Activated CD8-positive, alpha-beta memory T cell treated with anti-CD3 and anti-CD28 coated beads for 36 hours (primary cell): ENCODE data around the gene GNA15. TPM values are rescaled to one million over a fixed set of nuclear protein-coding genes. Genes with fewer than 3 reads are reported as not detected.

ENCODE experiments used
- CTCF ChIA-PET: fragments of 350-600 bp; sonication (Branson Sonifier 250); formaldehyde crosslinking; loops from one replicate; lab custom pipeline; 2021; ENCODE audit warnings: antibody characterized with exemption; lab: Charles Lee
- POLR2A ChIA-PET: fragments of 350-600 bp; sonication (Branson Sonifier 250); formaldehyde crosslinking; loops from one replicate; lab custom pipeline; 2021; ENCODE audit warnings: antibody characterized with exemption; lab: Charles Lee
- total RNA-seq, 2 experiments: library from RNA; stranded (reverse); gene quantifications; one replicate each; pipeline ENCODE4 v1.2.3, GENCODE V29; 2021

The GNA15 gene
- total RNA-seq, 2 experiments from 2014 or later: 2.9 to 3.2 TPM

GRCh38 chr19:3117716-3118115, 18.1 kb upstream of the GNA15 start:
- ChIA-PET CTCF (no interaction called here), POLR2A (no interaction called here)

- CTCF ChIA-PET: no interaction called here
- POLR2A ChIA-PET: no interaction called here
These were observed 17.4 kb upstream of the GNA15 start for GRCh38 chr19:3118232-3119070.

- POLR2A ChIA-PET: no interaction called here
These were observed 16.7 kb upstream of the GNA15 start for GRCh38 chr19:3119071-3119595.

GRCh38 chr19:3119693-3120380, 16.0 kb upstream of the GNA15 start:
- CTCF ChIA-PET: interaction anchor here (0.6 kb wide), 1 partner anchor 272 kb away, joined by 3 read pairs; no protein-coding TSS in a partner anchor

More at GRCh38 chr19:3119071-3119595, 16.7 kb upstream of the GNA15 start:
- CTCF ChIA-PET: interaction anchor here (0.6 kb wide), 1 partner anchor 273 kb away, joined by 3 read pairs; no protein-coding TSS in a partner anchor

GRCh38 chr19:3120611-3121276, 15.1 kb upstream of the GNA15 start:
- CTCF ChIA-PET: no interaction called here
- POLR2A ChIA-PET: no interaction called here

More at GRCh38 chr19:3119693-3120380, 16.0 kb upstream of the GNA15 start:
- POLR2A ChIA-PET: no interaction called here

- POLR2A ChIA-PET: no interaction called here
These were observed 14.4 kb upstream of the GNA15 start for GRCh38 chr19:3121396-3121795.

GRCh38 chr19:3121821-3122511, 13.9 kb upstream of the GNA15 start:
- CTCF ChIA-PET: no interaction called here
- POLR2A ChIA-PET: no interaction called here

More at GRCh38 chr19:3121396-3121795, 14.4 kb upstream of the GNA15 start:
- CTCF ChIA-PET: no interaction called here

- ChIA-PET POLR2A (no interaction called here), CTCF (no interaction called here)
These were observed 13.3 kb upstream of the GNA15 start for GRCh38 chr19:3122512-3122870.

- POLR2A ChIA-PET: no interaction called here
- CTCF ChIA-PET: no interaction called here
These were observed 12.6 kb upstream of the GNA15 start for GRCh38 chr19:3123088-3123721.

GRCh38 chr19:3123956-3124355, 11.9 kb upstream of the GNA15 start:
- POLR2A ChIA-PET: no interaction called here
- CTCF ChIA-PET: interaction anchor here (0.6 to 0.8 kb wide), 3 partner anchors 15 to 304 kb away, joined by 3 read pairs; no protein-coding TSS in a partner anchor

- ChIA-PET POLR2A (no interaction called here), CTCF (interaction anchor here (0.8 to 2.4 kb wide), 6 partner anchors 16 to 162 kb away, joined by 3 to 10 read pairs (median 3); no protein-coding TSS in a partner anchor)
These were observed 11.2 kb upstream of the GNA15 start for GRCh38 chr19:3124630-3125029.

- POLR2A ChIA-PET: no interaction called here
- CTCF ChIA-PET: interaction anchor here (0.6 to 2.4 kb wide), 14 partner anchors 9 to 738 kb away, joined by 3 to 10 read pairs (median 3); no protein-coding TSS in a partner anchor
These were observed 9.8 kb upstream of the GNA15 start for GRCh38 chr19:3125900-3126524.

- ChIA-PET CTCF (interaction anchor here (0.9 to 2.8 kb wide), 7 partner anchors 14 to 54 kb away, joined by 3 to 10 read pairs (median 4); no protein-coding TSS in a partner anchor), POLR2A (interaction anchor here (0.7 kb wide), 1 partner anchor 13 kb away, joined by 7 read pairs; no protein-coding TSS in a partner anchor)
These were observed 6.7 kb upstream of the GNA15 start for GRCh38 chr19:3129112-3129511.

- ChIA-PET CTCF (interaction anchor here (0.7 to 2.8 kb wide), 5 partner anchors 8 to 205 kb away, joined by 3 to 10 read pairs (median 5); no protein-coding TSS in a partner anchor), POLR2A (interaction anchor here (0.6 kb wide), 1 partner anchor 71 kb away, joined by 9 read pairs; no protein-coding TSS in a partner anchor)
These were observed 4.7 kb upstream of the GNA15 start for GRCh38 chr19:3131168-3131567.

- ChIA-PET POLR2A (no interaction called here), CTCF (interaction anchor here (1.0 to 2.2 kb wide), 4 partner anchors 25 to 183 kb away, joined by 3 to 5 read pairs (median 4); no protein-coding TSS in a partner anchor)
These were observed 2.7 kb upstream of the GNA15 start for GRCh38 chr19:3132971-3133792.

- CTCF ChIA-PET: interaction anchor here (1.0 kb wide), 1 partner anchor 26 kb away, joined by 3 read pairs; no protein-coding TSS in a partner anchor
- POLR2A ChIA-PET: no interaction called here
These were observed 2.1 kb upstream of the GNA15 start for GRCh38 chr19:3133793-3134116.

- POLR2A ChIA-PET: no interaction called here
- CTCF ChIA-PET: interaction anchor here (1.7 to 3.3 kb wide), 2 partner anchors 10 to 15 kb away, joined by 4 to 17 read pairs; no protein-coding TSS in a partner anchor
These were observed 837 bp downstream of the GNA15 start for GRCh38 chr19:3136684-3137055.
